ENCODE data around the gene SCFD2.
A peak's percentile ranks its signal among the peaks of the same experiment; 100 is the strongest.

The SCFD2 gene

DNA sequence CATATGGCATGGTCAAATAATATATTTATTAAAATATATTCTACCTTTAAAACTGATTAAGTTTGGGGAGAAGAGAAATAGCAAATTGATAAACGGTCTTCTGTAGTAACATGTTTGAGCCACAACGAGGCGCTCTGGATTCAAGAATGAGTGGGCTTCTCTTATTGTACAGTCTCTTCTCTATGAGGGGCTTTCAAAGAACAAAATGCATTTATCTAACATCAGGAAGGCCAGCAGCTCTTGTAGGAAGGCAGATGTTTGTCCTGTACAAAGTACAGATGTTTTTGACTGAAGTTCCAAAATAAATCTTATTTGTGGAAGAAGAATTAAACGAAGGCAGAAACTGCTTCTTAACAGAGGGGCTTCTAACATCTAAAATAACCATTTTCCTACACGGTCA, 350.2 kb downstream of the SCFD2 start:
- peak overlapping the region; percentile 70 for H3K9ac ChIP-seq (ENCODE audit: low read length)
- H3K27me3 ChIP-seq (replicated peaks; ENCODE audit: control insufficient read depth, insufficient read depth, low read length) = no peaks in the 10 kb centered on the region
- H3K4me1 ChIP-seq (ENCODE audit: control insufficient read depth, insufficient read depth, low read length) = peaks cover 73% of the 10 kb centered on the region
- no peaks in the 10 kb centered on the region for H3K9me3 ChIP-seq (ENCODE audit: control insufficient read depth, low read length)
- DNase-seq (ENCODE audit: low read depth) = peak; percentile 87
- H3K36me3 ChIP-seq (ENCODE audit: control insufficient read depth, insufficient read depth, low read length, severe bottlenecking) = no peaks in the 10 kb centered on the region
- H3K4me3 ChIP-seq (ENCODE audit: low read length) = no peak overlapping the region

DNA sequence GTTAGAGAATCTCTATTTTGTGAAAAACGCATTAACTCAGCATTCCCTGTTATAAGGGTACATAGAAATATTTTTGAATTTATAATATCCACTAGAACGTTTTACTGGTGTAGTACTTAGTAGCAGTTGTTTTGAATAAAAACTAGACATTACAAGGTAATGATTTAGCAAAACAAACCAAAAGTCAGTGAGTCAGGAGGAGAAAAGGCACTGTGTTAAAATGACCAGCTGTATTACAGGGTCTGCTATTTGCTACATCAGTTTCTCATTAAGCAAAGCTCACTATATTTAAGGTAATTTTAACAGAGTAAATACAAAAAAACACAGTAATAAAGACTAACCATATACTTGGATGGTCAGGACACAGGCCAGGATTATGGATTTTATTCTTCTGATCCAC, 351.0 kb downstream of the SCFD2 start:
- no peaks in the 10 kb centered on the region for H3K9me3 ChIP-seq (ENCODE audit: control insufficient read depth, low read length)
- H3K4me3 ChIP-seq (ENCODE audit: low read length) = no peak overlapping the region
- H3K4me1 ChIP-seq (ENCODE audit: control insufficient read depth, insufficient read depth, low read length) = peaks cover 73% of the 10 kb centered on the region
- H3K27me3 ChIP-seq (replicated peaks; ENCODE audit: control insufficient read depth, insufficient read depth, low read length) = no peaks in the 10 kb centered on the region
- H3K9ac ChIP-seq (ENCODE audit: low read length) = peak overlapping the region; percentile 65
- no peaks in the 10 kb centered on the region for H3K36me3 ChIP-seq (ENCODE audit: control insufficient read depth, insufficient read depth, low read length, severe bottlenecking)
- peak; percentile 49 for DNase-seq (ENCODE audit: low read depth)

DNA sequence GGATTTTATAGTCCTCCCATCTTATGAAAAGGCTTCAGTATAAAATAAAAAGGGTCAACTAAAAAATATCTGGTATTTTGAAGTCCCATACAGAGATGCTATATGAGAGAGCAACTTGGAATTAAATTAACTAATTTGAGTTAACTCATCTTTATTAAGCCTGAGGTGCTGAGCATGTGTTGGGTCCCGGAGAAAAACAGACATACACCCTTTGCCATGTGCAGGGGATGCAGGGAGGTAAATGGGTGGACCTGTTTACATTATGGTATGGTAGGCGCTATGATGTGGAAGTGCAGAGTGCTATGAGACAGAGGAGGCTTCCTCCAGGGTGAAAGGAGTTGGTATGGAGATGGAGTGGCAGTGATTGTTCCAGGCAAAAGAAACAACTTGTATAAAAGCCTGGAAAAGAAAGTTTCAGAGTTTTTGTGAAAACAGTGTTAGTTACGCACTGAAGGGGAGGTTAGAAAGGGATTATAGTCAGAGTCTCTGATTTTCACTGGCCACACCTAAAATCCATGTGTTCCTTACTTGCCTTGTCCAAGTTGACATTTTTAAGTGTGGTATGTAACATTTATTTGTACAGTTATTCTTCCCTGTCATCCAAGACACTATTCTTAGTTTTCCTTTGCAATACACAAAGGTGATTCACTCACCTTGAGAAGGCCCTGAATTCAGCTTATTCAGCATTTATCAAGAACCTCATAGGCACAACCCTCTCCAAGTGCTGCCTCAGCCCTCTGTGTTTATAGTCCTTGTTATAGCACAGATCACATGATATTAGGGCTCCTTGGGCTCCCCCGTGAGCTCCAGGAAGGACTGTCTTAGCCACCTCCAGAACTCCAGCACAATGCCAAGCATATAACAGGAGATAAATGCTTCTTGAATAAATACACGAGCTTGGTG, 351.7 kb downstream of the SCFD2 start:
- Histone ChIP-seq H3K4me1 (ENCODE audit: control insufficient read depth, insufficient read depth, low read length) (peaks cover 71% of the 10 kb centered on the region), H3K27me3 (replicated peaks; ENCODE audit: control insufficient read depth, insufficient read depth, low read length) (no peaks in the 10 kb centered on the region), H3K36me3 (ENCODE audit: control insufficient read depth, insufficient read depth, low read length, severe bottlenecking) (no peaks in the 10 kb centered on the region), H3K9ac (ENCODE audit: low read length) (peak overlapping the region; percentile 65), H3K4me3 (ENCODE audit: low read length) (no peak overlapping the region), H3K9me3 (ENCODE audit: control insufficient read depth, low read length) (no peaks in the 10 kb centered on the region)
- no peak for DNase-seq (ENCODE audit: low read depth)

DNA sequence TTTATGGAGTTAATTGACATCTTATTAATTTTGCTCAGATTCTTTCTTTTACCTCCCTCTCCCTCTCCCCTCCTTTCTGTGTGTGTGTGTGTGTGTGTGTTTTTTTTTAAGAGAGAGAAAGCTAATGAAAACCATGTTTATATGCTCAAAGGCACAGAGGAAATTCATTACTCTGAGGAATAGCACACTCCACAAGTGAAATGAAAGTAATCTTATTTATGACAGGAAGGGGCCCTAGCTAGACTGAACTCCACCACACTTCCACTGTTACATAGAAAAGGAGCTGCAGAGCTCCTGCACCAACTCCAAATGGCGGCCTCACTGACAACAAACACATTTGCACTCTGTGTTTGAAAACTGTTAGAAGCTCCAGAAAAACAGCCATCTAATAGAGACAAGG, 353.1 kb downstream of the SCFD2 start:
- peak overlapping the region; percentile 49 for H3K4me3 ChIP-seq (ENCODE audit: low read length)
- H3K9me3 ChIP-seq (ENCODE audit: control insufficient read depth, low read length) = no peaks in the 10 kb centered on the region
- peak overlapping the region; percentile 70 for H3K9ac ChIP-seq (ENCODE audit: low read length)
- no peaks in the 10 kb centered on the region for H3K27me3 ChIP-seq (replicated peaks; ENCODE audit: control insufficient read depth, insufficient read depth, low read length)
- peak; percentile 64 for DNase-seq (ENCODE audit: low read depth)
- H3K4me1 ChIP-seq (ENCODE audit: control insufficient read depth, insufficient read depth, low read length) = peaks cover 65% of the 10 kb centered on the region
- no peaks in the 10 kb centered on the region for H3K36me3 ChIP-seq (ENCODE audit: control insufficient read depth, insufficient read depth, low read length, severe bottlenecking)

DNA sequence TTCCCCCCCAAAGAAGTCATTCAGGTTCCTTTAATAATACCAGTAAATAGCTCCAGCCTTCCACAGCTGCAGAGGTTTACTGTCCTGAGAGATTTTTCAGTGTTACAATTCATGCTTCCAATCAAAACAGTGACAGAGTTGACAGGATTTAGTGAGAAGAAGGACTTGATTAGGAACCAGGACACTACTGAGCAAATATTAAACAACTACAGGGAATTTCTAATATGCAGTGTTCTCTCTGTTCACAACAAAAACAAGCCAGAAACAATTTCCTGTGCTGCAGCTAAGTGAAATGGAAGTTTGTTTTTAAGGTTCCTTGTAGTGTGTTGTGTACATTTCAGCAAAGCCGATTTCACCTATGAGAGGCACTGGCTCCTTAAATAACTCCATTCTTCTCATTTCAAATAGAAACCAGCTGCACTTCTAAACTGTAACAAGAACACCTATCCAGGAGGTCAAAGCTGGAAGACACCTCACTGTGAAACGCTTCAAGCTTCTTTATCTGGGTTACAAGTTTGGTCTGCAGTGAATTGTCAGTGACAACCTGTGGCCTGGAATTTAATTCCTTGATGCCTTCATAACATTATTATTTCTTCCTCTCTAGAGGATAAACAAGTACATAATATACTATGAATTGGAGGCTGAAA, 354.5 kb downstream of the SCFD2 start:
- Histone ChIP-seq H3K27me3 (replicated peaks; ENCODE audit: control insufficient read depth, insufficient read depth, low read length) (no peaks in the 10 kb centered on the region), H3K36me3 (ENCODE audit: control insufficient read depth, insufficient read depth, low read length, severe bottlenecking) (no peaks in the 10 kb centered on the region)

DNA sequence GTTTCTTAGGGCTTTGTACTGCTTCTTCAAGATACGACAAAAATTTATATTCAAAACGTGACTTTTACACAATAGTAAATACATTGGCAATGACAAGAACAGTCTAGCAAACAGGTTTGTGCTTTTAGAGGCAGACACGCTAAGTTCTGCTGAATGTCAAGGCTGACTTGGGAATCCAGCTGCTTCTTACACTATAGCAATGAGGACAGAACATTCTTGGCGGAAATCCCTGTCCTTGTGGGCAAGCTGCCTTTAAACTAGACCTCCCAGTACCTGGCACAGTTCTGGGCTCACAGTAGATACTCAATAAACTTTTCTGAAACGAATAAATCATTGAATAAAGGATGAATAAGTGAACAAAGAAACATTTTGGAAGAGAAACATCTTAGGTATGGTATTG, 355.5 kb downstream of the SCFD2 start:
- H3K27me3 ChIP-seq (replicated peaks; ENCODE audit: control insufficient read depth, insufficient read depth, low read length) = no peaks in the 10 kb centered on the region
- H3K36me3 ChIP-seq (ENCODE audit: control insufficient read depth, insufficient read depth, low read length, severe bottlenecking) = no peaks in the 10 kb centered on the region
- peak overlapping the region; percentile 2 for H3K9ac ChIP-seq (ENCODE audit: low read length)
- DNase-seq (ENCODE audit: low read depth) = peak; percentile 45
- H3K4me3 ChIP-seq (ENCODE audit: low read length) = no peak overlapping the region
- no peaks in the 10 kb centered on the region for H3K9me3 ChIP-seq (ENCODE audit: control insufficient read depth, low read length)
- peaks cover 54% of the 10 kb centered on the region for H3K4me1 ChIP-seq (ENCODE audit: control insufficient read depth, insufficient read depth, low read length)

More for the DNA sequence above, 354.5 kb downstream of the SCFD2 start:
- DNase-seq (ENCODE audit: low read depth) = peak; percentile 9
- Histone ChIP-seq H3K9ac (ENCODE audit: low read length) (peak overlapping the region; percentile 63), H3K9me3 (ENCODE audit: control insufficient read depth, low read length) (no peaks in the 10 kb centered on the region), H3K4me3 (ENCODE audit: low read length) (peak overlapping the region; percentile 42), H3K4me1 (ENCODE audit: control insufficient read depth, insufficient read depth, low read length) (peaks cover 63% of the 10 kb centered on the region)

DNA sequence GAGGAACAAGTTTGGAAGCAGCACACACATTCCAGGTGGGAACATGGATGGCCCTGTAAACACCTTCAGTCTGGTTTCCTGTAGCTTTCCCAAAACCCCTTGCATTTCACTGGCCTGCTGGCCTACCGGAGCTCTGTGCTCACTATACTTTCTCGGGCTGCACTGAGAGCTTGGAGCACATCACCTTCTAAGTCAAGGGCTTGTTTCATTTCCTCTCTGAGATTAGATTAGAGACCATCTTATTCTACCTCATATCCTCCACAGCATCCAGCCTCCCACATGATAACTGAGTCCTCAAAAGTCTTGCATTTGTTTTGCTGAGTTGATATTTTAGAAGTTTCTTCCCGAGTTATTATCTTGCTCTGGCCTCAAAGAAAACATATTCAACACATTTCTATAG, 356.0 kb downstream of the SCFD2 start:
- peaks cover 49% of the 10 kb centered on the region for H3K4me1 ChIP-seq (ENCODE audit: control insufficient read depth, insufficient read depth, low read length)
- no peak for DNase-seq (ENCODE audit: low read depth)
- H3K9ac ChIP-seq (ENCODE audit: low read length) = peak overlapping the region; percentile 2

DNA sequence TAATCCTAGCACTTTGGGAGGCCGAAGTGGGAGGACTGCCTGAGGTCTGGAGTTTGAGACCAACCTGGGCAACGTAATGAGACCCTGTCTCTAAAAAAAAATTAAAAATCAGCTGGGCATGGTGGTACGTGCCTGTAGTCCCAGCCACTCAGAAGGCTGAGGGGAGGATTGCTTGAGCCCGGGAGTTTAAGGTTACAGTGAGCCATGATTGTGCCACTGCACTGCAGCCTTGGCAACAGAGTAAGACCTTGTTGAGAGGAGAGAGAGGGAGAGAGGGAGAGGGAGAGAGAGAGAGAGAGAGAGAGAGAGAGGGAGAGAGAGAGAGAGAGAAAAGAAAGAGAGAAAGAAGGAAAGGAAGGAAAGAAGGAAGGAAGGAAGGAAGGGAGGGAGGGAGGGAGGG, 358.8 kb downstream of the SCFD2 start:
- no peak for DNase-seq (ENCODE audit: low read depth)
- no peak overlapping the region for H3K9ac ChIP-seq (ENCODE audit: low read length)
- H3K27me3 ChIP-seq (replicated peaks; ENCODE audit: control insufficient read depth, insufficient read depth, low read length) = no peaks in the 10 kb centered on the region
- H3K36me3 ChIP-seq (ENCODE audit: control insufficient read depth, insufficient read depth, low read length, severe bottlenecking) = no peaks in the 10 kb centered on the region
- no peak overlapping the region for H3K4me3 ChIP-seq (ENCODE audit: low read length)
- no peaks in the 10 kb centered on the region for H3K9me3 ChIP-seq (ENCODE audit: control insufficient read depth, low read length)
- H3K4me1 ChIP-seq (ENCODE audit: control insufficient read depth, insufficient read depth, low read length) = peaks cover 26% of the 10 kb centered on the region

More for the DNA sequence above, 356.0 kb downstream of the SCFD2 start:
- Histone ChIP-seq H3K36me3 (ENCODE audit: control insufficient read depth, insufficient read depth, low read length, severe bottlenecking) (no peaks in the 10 kb centered on the region), H3K4me3 (ENCODE audit: low read length) (no peak overlapping the region), H3K9me3 (ENCODE audit: control insufficient read depth, low read length) (no peaks in the 10 kb centered on the region), H3K27me3 (replicated peaks; ENCODE audit: control insufficient read depth, insufficient read depth, low read length) (no peaks in the 10 kb centered on the region)

DNA sequence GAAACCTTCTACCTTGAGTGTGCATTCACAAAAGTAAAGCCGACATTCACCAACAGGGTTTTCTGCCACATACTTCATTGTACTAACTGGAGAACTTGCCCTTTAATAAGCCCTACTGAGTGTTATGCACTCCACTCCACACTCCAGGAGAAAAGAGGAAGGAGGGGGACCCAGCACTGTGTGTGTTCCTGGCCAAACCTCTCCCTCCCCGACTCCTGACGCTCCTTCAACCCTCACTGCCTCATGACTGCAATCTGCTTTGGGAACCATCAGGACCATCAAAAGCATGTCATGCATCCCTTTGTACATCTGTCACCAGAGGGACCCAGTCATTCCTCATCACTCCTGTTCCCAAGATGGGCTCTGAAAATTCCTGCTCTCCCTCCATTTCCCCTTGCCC, 360.1 kb downstream of the SCFD2 start:
- no peaks in the 10 kb centered on the region for H3K27me3 ChIP-seq (replicated peaks; ENCODE audit: control insufficient read depth, insufficient read depth, low read length)
- peaks cover 14% of the 10 kb centered on the region for H3K4me1 ChIP-seq (ENCODE audit: control insufficient read depth, insufficient read depth, low read length)
- no peaks in the 10 kb centered on the region for H3K9me3 ChIP-seq (ENCODE audit: control insufficient read depth, low read length)
- no peak overlapping the region for H3K9ac ChIP-seq (ENCODE audit: low read length)
- H3K36me3 ChIP-seq (ENCODE audit: control insufficient read depth, insufficient read depth, low read length, severe bottlenecking) = no peaks in the 10 kb centered on the region
- DNase-seq (ENCODE audit: low read depth) = no peak
- H3K4me3 ChIP-seq (ENCODE audit: low read length) = no peak overlapping the region

DNA sequence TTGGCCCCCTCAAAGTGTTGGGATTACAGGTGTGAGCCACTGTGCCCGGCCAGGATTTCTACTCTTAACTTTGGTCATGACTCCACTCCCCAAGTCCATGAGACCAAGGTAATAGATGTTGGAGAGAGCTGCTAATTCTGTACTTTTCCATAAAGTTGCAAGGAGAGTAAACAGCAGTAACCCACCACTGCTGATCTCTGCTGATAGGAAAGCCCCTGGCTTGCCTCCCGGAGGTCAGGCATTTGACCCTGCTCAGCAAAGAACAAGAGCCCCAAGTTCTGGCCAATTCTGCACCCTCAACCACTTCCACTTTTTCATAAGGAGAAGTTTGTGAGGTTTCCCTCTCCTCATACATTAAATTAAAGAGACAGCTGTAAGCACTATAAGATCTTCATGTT, 360.7 kb downstream of the SCFD2 start:
- Histone ChIP-seq H3K27me3 (replicated peaks; ENCODE audit: control insufficient read depth, insufficient read depth, low read length) (no peaks in the 10 kb centered on the region), H3K4me3 (ENCODE audit: low read length) (no peak overlapping the region), H3K4me1 (ENCODE audit: control insufficient read depth, insufficient read depth, low read length) (peaks cover 8% of the 10 kb centered on the region), H3K36me3 (ENCODE audit: control insufficient read depth, insufficient read depth, low read length, severe bottlenecking) (no peaks in the 10 kb centered on the region), H3K9me3 (ENCODE audit: control insufficient read depth, low read length) (no peaks in the 10 kb centered on the region), H3K9ac (ENCODE audit: low read length) (no peak overlapping the region)
- DNase-seq (ENCODE audit: low read depth) = no peak

DNA sequence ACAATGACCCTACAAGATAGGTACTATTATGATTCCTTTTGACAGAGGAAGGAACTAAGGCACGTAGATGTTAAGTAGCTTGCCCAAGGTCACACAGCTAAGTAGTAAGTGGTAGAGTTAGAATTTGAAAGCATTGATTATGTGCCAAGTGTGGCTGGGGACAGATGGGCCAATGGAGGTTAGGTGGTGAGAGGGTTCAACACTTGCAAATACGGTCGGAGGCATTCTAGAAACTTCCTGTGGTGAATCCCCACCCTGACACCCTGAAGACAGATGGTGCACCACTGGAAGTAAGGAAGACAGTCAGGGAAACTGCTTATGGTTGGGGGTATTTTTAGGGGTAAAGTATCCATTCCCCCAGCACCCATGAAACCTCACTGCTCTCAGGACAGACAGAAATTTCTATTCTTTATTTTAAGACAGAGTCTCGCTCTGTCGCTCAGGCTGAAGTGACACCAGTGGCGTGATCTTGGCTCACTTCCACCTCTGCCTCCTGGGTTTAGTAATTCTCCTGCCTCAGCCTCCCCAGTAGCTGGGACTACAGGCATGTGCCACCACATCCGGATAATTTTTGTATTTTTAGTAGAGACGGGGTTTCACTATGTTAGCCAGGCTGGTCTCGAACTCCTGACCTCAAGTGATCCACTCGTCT, 361.2 kb downstream of the SCFD2 start:
- H3K4me3 ChIP-seq (ENCODE audit: low read length) = no peak overlapping the region
- no peaks in the 10 kb centered on the region for H3K9me3 ChIP-seq (ENCODE audit: control insufficient read depth, low read length)
- H3K27me3 ChIP-seq (replicated peaks; ENCODE audit: control insufficient read depth, insufficient read depth, low read length) = no peaks in the 10 kb centered on the region
- no peak overlapping the region for H3K9ac ChIP-seq (ENCODE audit: low read length)
- H3K4me1 ChIP-seq (ENCODE audit: control insufficient read depth, insufficient read depth, low read length) = peaks cover 2% of the 10 kb centered on the region
- no peaks in the 10 kb centered on the region for H3K36me3 ChIP-seq (ENCODE audit: control insufficient read depth, insufficient read depth, low read length, severe bottlenecking)
- no peak for DNase-seq (ENCODE audit: low read depth)
